Adrenal gland (tissue), 5 donors: ENCODE data around the gene ERICH3.

Experiments
- POLR2A ChIP-seq, 2 donors: fragments of 450-650 bp; IDR thresholded peaks; one replicate each; pipeline ENCODE4 v1.6.1; 2017; ENCODE audit warnings: antibody characterized with exemption in 2 of 2, mild to moderate bottlenecking in 2 of 2, moderate library complexity in 1 of 2
- TF ChIP-seq, protein P1 (sequence below), 6 experiments: fragments of 450-650 bp in 4 of 6; fragments of 200-600 bp in 2 of 6; sonication (generic) in 1 of 6; IDR thresholded peaks; 1 replicate in 5 of 6; 2 replicates in 1 of 6; pipeline versions ENCODE4 v1.5.1 to v1.8.0; 2016 to 2021; ENCODE audit warnings: antibody characterized with exemption in 6 of 6, mild to moderate bottlenecking in 2 of 6, moderate library complexity in 1 of 6
- donor health status: DM: no; HTN: no; CAD: no.

DNA sequence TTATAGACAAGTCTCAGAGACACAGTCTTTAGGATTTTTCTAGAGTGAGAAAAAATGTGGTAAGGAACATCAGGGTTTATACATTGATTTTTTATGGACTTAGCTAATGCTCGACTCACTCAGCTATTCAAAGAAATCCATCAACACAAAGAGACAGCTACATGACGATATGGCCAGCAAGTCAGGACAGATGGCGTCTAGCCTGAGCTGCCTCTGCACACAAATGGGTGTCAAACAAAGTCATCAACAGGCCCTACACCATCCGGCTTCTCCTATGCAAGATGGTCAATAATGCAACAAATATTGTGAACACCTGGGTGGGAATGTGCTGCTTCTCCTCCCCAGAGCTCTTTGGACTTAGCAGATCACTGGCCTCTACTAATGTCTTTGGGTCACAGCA, 13.3 kb upstream of the ERICH3 start:
- TF ChIP-seq, protein P1, sequence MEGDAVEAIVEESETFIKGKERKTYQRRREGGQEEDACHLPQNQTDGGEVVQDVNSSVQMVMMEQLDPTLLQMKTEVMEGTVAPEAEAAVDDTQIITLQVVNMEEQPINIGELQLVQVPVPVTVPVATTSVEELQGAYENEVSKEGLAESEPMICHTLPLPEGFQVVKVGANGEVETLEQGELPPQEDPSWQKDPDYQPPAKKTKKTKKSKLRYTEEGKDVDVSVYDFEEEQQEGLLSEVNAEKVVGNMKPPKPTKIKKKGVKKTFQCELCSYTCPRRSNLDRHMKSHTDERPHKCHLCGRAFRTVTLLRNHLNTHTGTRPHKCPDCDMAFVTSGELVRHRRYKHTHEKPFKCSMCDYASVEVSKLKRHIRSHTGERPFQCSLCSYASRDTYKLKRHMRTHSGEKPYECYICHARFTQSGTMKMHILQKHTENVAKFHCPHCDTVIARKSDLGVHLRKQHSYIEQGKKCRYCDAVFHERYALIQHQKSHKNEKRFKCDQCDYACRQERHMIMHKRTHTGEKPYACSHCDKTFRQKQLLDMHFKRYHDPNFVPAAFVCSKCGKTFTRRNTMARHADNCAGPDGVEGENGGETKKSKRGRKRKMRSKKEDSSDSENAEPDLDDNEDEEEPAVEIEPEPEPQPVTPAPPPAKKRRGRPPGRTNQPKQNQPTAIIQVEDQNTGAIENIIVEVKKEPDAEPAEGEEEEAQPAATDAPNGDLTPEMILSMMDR (IDR thresholded peaks at IDR 0.05), result no peak
- no peak for TF ChIP-seq POLR2A (IDR thresholded peaks at IDR 0.05)
